ENCODE data around the gene EPHB6.

EPHB6 gene

GRCh38 chr7:142859829-142860228, 5.0 kb downstream of the EPHB6 start:
- no peak for DNase-seq (ENCODE audit: extremely low read depth, low read depth)
- TF ChIP-seq, protein P1, sequence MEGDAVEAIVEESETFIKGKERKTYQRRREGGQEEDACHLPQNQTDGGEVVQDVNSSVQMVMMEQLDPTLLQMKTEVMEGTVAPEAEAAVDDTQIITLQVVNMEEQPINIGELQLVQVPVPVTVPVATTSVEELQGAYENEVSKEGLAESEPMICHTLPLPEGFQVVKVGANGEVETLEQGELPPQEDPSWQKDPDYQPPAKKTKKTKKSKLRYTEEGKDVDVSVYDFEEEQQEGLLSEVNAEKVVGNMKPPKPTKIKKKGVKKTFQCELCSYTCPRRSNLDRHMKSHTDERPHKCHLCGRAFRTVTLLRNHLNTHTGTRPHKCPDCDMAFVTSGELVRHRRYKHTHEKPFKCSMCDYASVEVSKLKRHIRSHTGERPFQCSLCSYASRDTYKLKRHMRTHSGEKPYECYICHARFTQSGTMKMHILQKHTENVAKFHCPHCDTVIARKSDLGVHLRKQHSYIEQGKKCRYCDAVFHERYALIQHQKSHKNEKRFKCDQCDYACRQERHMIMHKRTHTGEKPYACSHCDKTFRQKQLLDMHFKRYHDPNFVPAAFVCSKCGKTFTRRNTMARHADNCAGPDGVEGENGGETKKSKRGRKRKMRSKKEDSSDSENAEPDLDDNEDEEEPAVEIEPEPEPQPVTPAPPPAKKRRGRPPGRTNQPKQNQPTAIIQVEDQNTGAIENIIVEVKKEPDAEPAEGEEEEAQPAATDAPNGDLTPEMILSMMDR (IDR thresholded peaks at IDR 0.05; ENCODE audit: low read depth, low read length): no peak

- no peak for DNase-seq (ENCODE audit: extremely low read depth, low read depth)
- TF ChIP-seq, protein P1 (IDR thresholded peaks at IDR 0.05; ENCODE audit: low read depth, low read length): no peak
These were observed 6.1 kb downstream of the EPHB6 start for GRCh38 chr7:142860968-142861367.

- DNase-seq (ENCODE audit: extremely low read depth, low read depth): no peak
- TF ChIP-seq, protein P1 (IDR thresholded peaks at IDR 0.05; ENCODE audit: low read depth, low read length): no peak
These were observed 7.5 kb downstream of the EPHB6 start for GRCh38 chr7:142862351-142862750.

DNA sequence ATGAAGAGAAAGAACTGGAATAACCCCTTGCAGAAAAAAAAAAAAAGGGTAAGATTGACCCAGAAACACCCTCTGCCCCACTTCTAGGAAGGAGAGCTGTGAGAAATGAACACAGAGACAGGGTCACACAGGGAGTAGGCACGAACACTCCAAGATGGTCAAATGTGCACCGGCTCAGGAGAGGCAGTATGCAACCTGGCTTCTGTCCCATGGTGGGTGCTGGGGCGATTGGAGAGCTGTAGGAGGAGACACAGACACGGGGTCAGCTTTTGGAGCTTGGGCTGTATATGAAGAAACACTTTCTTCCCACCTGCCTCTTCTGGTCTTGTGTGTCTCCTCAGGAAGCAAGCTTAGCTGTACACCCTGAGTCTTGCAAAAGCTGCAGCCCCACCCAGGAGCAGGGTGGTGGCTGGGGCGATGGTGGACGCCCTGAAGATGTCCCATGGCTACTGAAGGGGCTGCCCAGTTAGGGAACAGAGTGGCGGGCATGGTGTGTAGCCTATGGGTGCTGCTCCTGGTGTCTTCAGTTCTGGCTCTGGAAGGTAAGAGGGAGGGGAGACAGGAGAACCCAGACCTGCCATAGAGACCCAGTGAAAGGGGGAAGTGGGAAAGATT, 8.0 kb downstream of the EPHB6 start:
- TF ChIP-seq, protein P1 (IDR thresholded peaks at IDR 0.05; ENCODE audit: low read depth, low read length): no peak
- DNase-seq (ENCODE audit: extremely low read depth, low read depth): no peak

- TF ChIP-seq, protein P1 (IDR thresholded peaks at IDR 0.05; ENCODE audit: low read depth, low read length): no peak
- DNase-seq (ENCODE audit: extremely low read depth, low read depth): no peak
These were observed 9.2 kb downstream of the EPHB6 start for GRCh38 chr7:142863891-142864685.

- TF ChIP-seq, protein P1 (IDR thresholded peaks at IDR 0.05; ENCODE audit: low read depth, low read length): no peak
- DNase-seq (ENCODE audit: extremely low read depth, low read depth): no peak
These were observed 10.3 kb downstream of the EPHB6 start for GRCh38 chr7:142864980-142865747.

- TF ChIP-seq, protein P1 (IDR thresholded peaks at IDR 0.05; ENCODE audit: low read depth, low read length): no peak
- no peak for DNase-seq (ENCODE audit: extremely low read depth, low read depth)
These were observed 10.9 kb downstream of the EPHB6 start for GRCh38 chr7:142865766-142866165.

Data from AG09319 (cell line).